HepG2 (cell line): Measurements from ENCODE around the gene PTCRA. TPM values are rescaled to one million over a fixed set of nuclear protein-coding genes. Genes with fewer than 3 reads are reported as not detected.

Experiments
- ATAC-seq: fragments of 200-7000 bp; cut with Tn5 transposase; 3 replicates; pipeline ENCODE4 v1.9.1; 2020; ENCODE audit warnings: mild to moderate bottlenecking, moderate library complexity
- BruUV-seq: library from RNA; stranded (reverse); fragments of 400-500 nt; replicated peaks from 2 replicates; lab custom pipeline; 2021; lab: Mats Ljungman, UMichigan
- CTCF ChIA-PET: fragments of 300-600 bp; formaldehyde crosslinking; extraction: SDS; loops from one replicate; lab custom pipeline; 2021; ENCODE audit warnings: low total read pairs, inconsistent platforms, low intra/inter-chr PET ratio; lab: Yijun Ruan, JAX
- POLR2A ChIA-PET: fragments of 350-600 bp; sonication (Branson Sonifier 250); formaldehyde crosslinking; loops from one replicate; lab custom pipeline; 2020; ENCODE audit warnings: antibody characterized with exemption, inconsistent platforms; lab: Yijun Ruan, JAX
- DNase-seq: peaks from one replicate; pipeline ENCODE4 v3.0.0-alpha.2; 2015; ENCODE audit warnings: low spot score
- FAIRE-seq: peaks from 3 replicates; lab custom pipeline; 2011; peaks lifted over from hg19 to GRCh38; lab: Jason Lieb, UNC
- H2AFZ ChIP-seq: one replicate; pipeline ENCODE4 v1.6.1; 2011; ENCODE audit warnings: low read length, inconsistent platforms
- H3K27ac ChIP-seq: fragments of 300-600 bp; 3 replicates; pipeline ENCODE4 v1.8.0; 2011; ENCODE audit warnings: mixed run types, mild to moderate bottlenecking, mixed read lengths, low read length, inconsistent platforms; ENCODE audit not compliant: insufficient read depth; ENCODE audit errors: extremely low read length
- H3K27me3 ChIP-seq, 2 experiments: fragments of 200-600 bp in 1 of 2; 2 replicates in 1 of 2; 3 replicates in 1 of 2; pipeline versions ENCODE4 v1.6.0 to v1.8.0; 2011; ENCODE audit warnings: low read length in 2 of 2, mild to moderate bottlenecking in 2 of 2, moderate library complexity in 2 of 2, inconsistent platforms in 1 of 2; ENCODE audit not compliant: insufficient read depth in 2 of 2, control insufficient read depth in 1 of 2
- H3K36me3 ChIP-seq, 2 experiments: fragments of 200-600 bp in 1 of 2; replicated peaks in 1 of 2; 2 replicates in 1 of 2; 3 replicates in 1 of 2; pipeline versions ENCODE4 v1.5.1 to v1.8.0; 2011; ENCODE audit warnings: low read length in 2 of 2, inconsistent platforms in 1 of 2; ENCODE audit not compliant: insufficient read depth in 2 of 2, control insufficient read depth in 1 of 2
- H3K4me1 ChIP-seq: 2 replicates; pipeline ENCODE4 v1.5.1; 2012; ENCODE audit warnings: low read length, inconsistent platforms; ENCODE audit not compliant: insufficient read depth
- H3K4me2 ChIP-seq: 2 replicates; pipeline ENCODE4 v1.6.0; 2011; ENCODE audit warnings: low read depth, low read length, inconsistent platforms
- H3K4me3 ChIP-seq, 3 experiments: fragments of 200-600 bp in 1 of 3; sonication (generic), shearing (Covaris generic) in 1 of 3; replicated peaks in 1 of 3; 2 replicates each; pipeline ENCODE4 v1.5.1; 2011 to 2016; ENCODE audit warnings: low read length in 3 of 3, inconsistent platforms in 2 of 3, low read depth in 2 of 3, mild to moderate bottlenecking in 2 of 3, control low read depth in 1 of 3, mixed read lengths in 1 of 3; ENCODE audit not compliant: insufficient read depth in 1 of 3
- H3K79me2 ChIP-seq: one replicate; pipeline ENCODE4 v1.6.1; 2011; ENCODE audit warnings: low read length, inconsistent platforms; ENCODE audit not compliant: insufficient read depth
- H3K9ac ChIP-seq: 2 replicates; pipeline ENCODE4 v1.6.0; 2011; ENCODE audit warnings: mild to moderate bottlenecking, low read depth, low read length, inconsistent platforms; ENCODE audit not compliant: insufficient read depth
- H3K9me3 ChIP-seq: 2 replicates; pipeline ENCODE4 v1.5.1; 2012; ENCODE audit warnings: mild to moderate bottlenecking, low read length
- H4K20me1 ChIP-seq: 2 replicates; pipeline ENCODE4 v1.6.0; 2011; ENCODE audit warnings: inconsistent platforms, mild to moderate bottlenecking, low read length, moderate library complexity; ENCODE audit not compliant: insufficient read depth
- CENPT ChIP-seq: sonication (generic); formaldehyde crosslinking; IDR thresholded peaks from 2 replicates; pipeline ENCODE4 v1.8.0; 2022; ENCODE audit warnings: low read depth, mild to moderate bottlenecking, moderate library complexity, missing genetic modification reagents
- CREBL2 ChIP-seq: sonication (generic); formaldehyde crosslinking; IDR thresholded peaks from 2 replicates; pipeline ENCODE4 v1.8.1; 2023; ENCODE audit warnings: missing genetic modification reagents, mild to moderate bottlenecking, borderline replicate concordance
- CREM ChIP-seq, 2 experiments: sonication (generic) in 1 of 2; formaldehyde crosslinking in 1 of 2; IDR thresholded peaks; 2 replicates each; pipeline versions ENCODE4 v1.4.0 to v1.6.1; 2016 to 2020; ENCODE audit warnings: antibody characterized with exemption in 1 of 2, mild to moderate bottlenecking in 1 of 2, missing genetic modification reagents in 1 of 2
- CSRNP1 ChIP-seq: sonication (generic); formaldehyde crosslinking; IDR thresholded peaks from 2 replicates; pipeline ENCODE4 v1.8.1; 2023; ENCODE audit warnings: mild to moderate bottlenecking, missing genetic modification reagents
- PAXIP1 ChIP-seq: sonication (generic); formaldehyde crosslinking; conservative IDR thresholded peaks from 2 replicates; pipeline ENCODE4 v1.4.0; 2020; ENCODE audit warnings: mild to moderate bottlenecking, missing genetic modification reagents, moderate library complexity
- RFX5 ChIP-seq: IDR thresholded peaks from 2 replicates; pipeline ENCODE4 v1.6.1; 2011; ENCODE audit warnings: low read depth, low read length, improper control_type of control experiment
- ZBTB7B ChIP-seq: sonication (generic); formaldehyde crosslinking; IDR thresholded peaks from 2 replicates; pipeline ENCODE4 v1.4.0; 2020; ENCODE audit warnings: missing genetic modification reagents
- WGBS: methylation state at CpG from one replicate; pipeline ENCODE4 v1.1.6; 2017; ENCODE audit warnings: low lambda C conversion rate; 5-methylcytosine and 5-hydroxymethylcytosine counted together
- in situ Hi-C: cut with HindIII; loops from 2 replicates; pipeline ENCODE4 v1.10.0; 2017; ENCODE audit warnings: low pct_unique_long_range_greater_than_20kb; ENCODE audit not compliant: extremely low pct_ligation_motif_present
- intact Hi-C: fragments of 100-400 bp; cut with micrococcal nuclease; formaldehyde crosslinking; loops from one replicate; pipeline ENCODE4 v1.10.0; 2022; ENCODE audit not compliant: unreplicated experiment
- polyA plus RNA-seq, 8 experiments: library from polyadenylated mRNA; depleted of rRNA in 3 of 8; stranded (reverse) in 7 of 8; unstranded in 1 of 8; fragments of >200 nt; fragmentation: Illumina TruSeq in 4 of 8; extraction: Trizol in 4 of 8; gene quantifications; 2 replicates each; pipeline versions ENCODE4 v1.2.1 to v1.2.3, GENCODE V29; 2011 to 2016; ENCODE audit warnings: low read depth in 4 of 8, missing spikeins in 1 of 8, mixed read lengths in 1 of 8; ENCODE audit not compliant: insufficient read depth in 1 of 8
- total RNA-seq, 5 experiments: library from RNA; depleted of rRNA; stranded (reverse); fragments of >200 nt; fragmentation: Illumina TruSeq; extraction: Trizol; gene quantifications; 2 replicates each; pipeline ENCODE4 v1.2.3, GENCODE V29; 2016; ENCODE audit warnings: low read depth in 1 of 5
- TF ChIP-seq, protein P1 (sequence below): sonication (generic); formaldehyde crosslinking; IDR thresholded peaks from 2 replicates; pipeline ENCODE4 v1.9.0; 2021; ENCODE audit warnings: missing genetic modification reagents, borderline replicate concordance
- TF ChIP-seq, protein P2 (sequence below): sonication (generic); formaldehyde crosslinking; IDR thresholded peaks from 2 replicates; pipeline ENCODE4 v1.5.1; 2020; ENCODE audit warnings: mild to moderate bottlenecking, moderate library complexity, missing genetic modification reagents

The PTCRA gene
- total and polyA plus RNA-seq, 2 of the 13 experiments (the other 11 are each of a cell fraction or from before 2014, with no cell fraction given) = not detected

GRCh38 chr6:42871711-42872110 is 44.1 kb upstream of the PTCRA start:
- FAIRE-seq (no peak), ATAC-seq (no peak), DNase-seq (no peak)
- WGBS = 89% methylated on average over 3 of the region's 3 CpGs
- POLR2A ChIA-PET = no interaction called here
- Histone ChIP-seq H3K27ac (no peak overlapping the region), H3K36me3 (peaks cover 2 to 8% of the 10 kb centered on the region in 2 experiments; a peak in 3 of 5 replicates), H3K79me2 (no peaks in the 10 kb centered on the region), H3K27me3 (no peaks in the 10 kb centered on the region), H3K9ac (no peak overlapping the region), H3K4me2 (no peak overlapping the region), H3K4me1 (peaks cover 18% of the 10 kb centered on the region), H2AFZ (no peak overlapping the region), H3K4me3 (no peak overlapping the region), H3K9me3 (no peaks in the 10 kb centered on the region), H4K20me1 (no peaks in the 10 kb centered on the region)
- in situ Hi-C loops = no loop called here
- intact Hi-C loops = loop anchor here (5.0 kb wide), 1 partner anchor 964 kb away; no protein-coding TSS in a partner anchor
- TF ChIP-seq CREM (IDR thresholded peaks at IDR 0.05) (no peak), CREM (CRISPR knock-in tag; IDR thresholded peaks at IDR 0.05) (no peak), CENPT (CRISPR knock-in tag) (no peak), CSRNP1 (CRISPR knock-in tag) (no peak), CREBL2 (CRISPR knock-in tag) (no peak), PAXIP1 (CRISPR knock-in tag) (no peak), RFX5 (no peak), ZBTB7B (no peak)
- TF ChIP-seq, protein P1, sequence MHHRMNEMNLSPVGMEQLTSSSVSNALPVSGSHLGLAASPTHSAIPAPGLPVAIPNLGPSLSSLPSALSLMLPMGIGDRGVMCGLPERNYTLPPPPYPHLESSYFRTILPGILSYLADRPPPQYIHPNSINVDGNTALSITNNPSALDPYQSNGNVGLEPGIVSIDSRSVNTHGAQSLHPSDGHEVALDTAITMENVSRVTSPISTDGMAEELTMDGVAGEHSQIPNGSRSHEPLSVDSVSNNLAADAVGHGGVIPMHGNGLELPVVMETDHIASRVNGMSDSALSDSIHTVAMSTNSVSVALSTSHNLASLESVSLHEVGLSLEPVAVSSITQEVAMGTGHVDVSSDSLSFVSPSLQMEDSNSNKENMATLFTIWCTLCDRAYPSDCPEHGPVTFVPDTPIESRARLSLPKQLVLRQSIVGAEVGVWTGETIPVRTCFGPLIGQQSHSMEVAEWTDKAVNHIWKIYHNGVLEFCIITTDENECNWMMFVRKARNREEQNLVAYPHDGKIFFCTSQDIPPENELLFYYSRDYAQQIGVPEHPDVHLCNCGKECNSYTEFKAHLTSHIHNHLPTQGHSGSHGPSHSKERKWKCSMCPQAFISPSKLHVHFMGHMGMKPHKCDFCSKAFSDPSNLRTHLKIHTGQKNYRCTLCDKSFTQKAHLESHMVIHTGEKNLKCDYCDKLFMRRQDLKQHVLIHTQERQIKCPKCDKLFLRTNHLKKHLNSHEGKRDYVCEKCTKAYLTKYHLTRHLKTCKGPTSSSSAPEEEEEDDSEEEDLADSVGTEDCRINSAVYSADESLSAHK (CRISPR knock-in tag) = no peak
- TF ChIP-seq, protein P2, sequence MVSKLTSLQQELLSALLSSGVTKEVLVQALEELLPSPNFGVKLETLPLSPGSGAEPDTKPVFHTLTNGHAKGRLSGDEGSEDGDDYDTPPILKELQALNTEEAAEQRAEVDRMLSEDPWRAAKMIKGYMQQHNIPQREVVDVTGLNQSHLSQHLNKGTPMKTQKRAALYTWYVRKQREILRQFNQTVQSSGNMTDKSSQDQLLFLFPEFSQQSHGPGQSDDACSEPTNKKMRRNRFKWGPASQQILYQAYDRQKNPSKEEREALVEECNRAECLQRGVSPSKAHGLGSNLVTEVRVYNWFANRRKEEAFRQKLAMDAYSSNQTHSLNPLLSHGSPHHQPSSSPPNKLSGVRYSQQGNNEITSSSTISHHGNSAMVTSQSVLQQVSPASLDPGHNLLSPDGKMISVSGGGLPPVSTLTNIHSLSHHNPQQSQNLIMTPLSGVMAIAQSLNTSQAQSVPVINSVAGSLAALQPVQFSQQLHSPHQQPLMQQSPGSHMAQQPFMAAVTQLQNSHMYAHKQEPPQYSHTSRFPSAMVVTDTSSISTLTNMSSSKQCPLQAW (CRISPR knock-in tag) = no peak
- CTCF ChIA-PET = no interaction called here
- BruUV-seq = no TSS peak
